ENCODE data around the gene TBC1D7. TPM values are rescaled to one million over a fixed set of nuclear protein-coding genes. Genes with fewer than 3 reads are reported as not detected.

TBC1D7 gene
- polyA plus RNA-seq, 1 of the 3 experiments (the other 2 are of a cell fraction): 25.2 TPM

DNA sequence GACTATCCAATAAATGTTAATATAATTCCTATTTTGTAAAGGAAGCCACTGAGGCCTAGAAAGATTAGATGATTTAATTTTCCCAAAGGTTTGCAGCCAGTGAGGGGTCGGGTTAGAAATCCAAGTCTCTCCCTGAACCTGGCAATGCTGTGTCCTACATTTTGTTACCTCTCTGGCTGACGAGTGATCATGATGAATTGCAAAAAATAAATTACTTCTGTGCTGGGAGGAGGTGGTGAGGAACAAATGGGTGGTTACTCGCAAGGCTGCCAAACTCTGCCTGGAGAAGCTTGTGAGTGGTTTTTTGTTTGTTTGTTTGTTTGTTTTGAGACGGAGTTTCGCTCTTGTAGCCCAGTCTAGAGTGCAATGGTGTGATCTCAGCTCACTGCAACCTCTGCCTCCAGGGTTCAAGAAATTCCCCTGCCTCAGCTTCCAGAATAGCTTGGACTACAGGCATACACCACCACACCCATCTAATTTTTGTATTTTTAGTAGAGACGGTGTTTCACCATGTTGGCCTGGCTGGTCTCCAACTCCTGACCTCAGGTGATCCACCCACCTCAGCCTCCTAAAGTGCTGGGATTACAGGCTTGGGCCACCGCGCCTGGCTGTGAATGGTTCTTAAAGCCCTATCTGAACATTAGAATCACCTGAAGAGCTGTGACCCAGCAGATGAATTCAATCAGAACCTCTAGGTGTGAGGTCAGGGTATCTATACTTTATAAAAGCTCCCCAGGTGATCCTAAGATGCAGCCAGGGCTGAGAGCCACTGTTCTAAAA lies 20.2 kb upstream of the TBC1D7 start:
- H3K4me1 ChIP-seq (ENCODE audit: control insufficient read depth in 1 of 2, insufficient read depth in 2 of 2, low read depth in 1 of 2, low read length in 1 of 2): no peaks in the 10 kb centered on the region
- TF ChIP-seq ELF1 (IDR thresholded peaks at IDR 0.05) (no peak), FOSL2 (IDR thresholded peaks at IDR 0.05; ENCODE audit: borderline replicate concordance, low read depth) (no peak), POLR2AphosphoS5 (IDR thresholded peaks at IDR 0.05; ENCODE audit: low read depth, low read length) (no peak), JUND (IDR thresholded peaks at IDR 0.05) (no peak), EZH2phosphoT487 (IDR thresholded peaks at IDR 0.05; ENCODE audit: borderline replicate concordance, low read depth) (no peak), TAF1 (IDR thresholded peaks at IDR 0.05; ENCODE audit: borderline replicate concordance, low read depth, low read length) (no peak), TEAD4 (IDR thresholded peaks at IDR 0.05; ENCODE audit: borderline replicate concordance, insufficient read depth) (no peak), MXI1 (IDR thresholded peaks at IDR 0.05; ENCODE audit: low read depth, low read length) (no peak), FOXM1 (IDR thresholded peaks at IDR 0.05; ENCODE audit: low read depth) (no peak)
- TF ChIP-seq, protein P1, sequence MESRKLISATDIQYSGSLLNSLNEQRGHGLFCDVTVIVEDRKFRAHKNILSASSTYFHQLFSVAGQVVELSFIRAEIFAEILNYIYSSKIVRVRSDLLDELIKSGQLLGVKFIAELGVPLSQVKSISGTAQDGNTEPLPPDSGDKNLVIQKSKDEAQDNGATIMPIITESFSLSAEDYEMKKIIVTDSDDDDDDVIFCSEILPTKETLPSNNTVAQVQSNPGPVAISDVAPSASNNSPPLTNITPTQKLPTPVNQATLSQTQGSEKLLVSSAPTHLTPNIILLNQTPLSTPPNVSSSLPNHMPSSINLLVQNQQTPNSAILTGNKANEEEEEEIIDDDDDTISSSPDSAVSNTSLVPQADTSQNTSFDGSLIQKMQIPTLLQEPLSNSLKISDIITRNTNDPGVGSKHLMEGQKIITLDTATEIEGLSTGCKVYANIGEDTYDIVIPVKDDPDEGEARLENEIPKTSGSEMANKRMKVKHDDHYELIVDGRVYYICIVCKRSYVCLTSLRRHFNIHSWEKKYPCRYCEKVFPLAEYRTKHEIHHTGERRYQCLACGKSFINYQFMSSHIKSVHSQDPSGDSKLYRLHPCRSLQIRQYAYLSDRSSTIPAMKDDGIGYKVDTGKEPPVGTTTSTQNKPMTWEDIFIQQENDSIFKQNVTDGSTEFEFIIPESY (IDR thresholded peaks at IDR 0.05; ENCODE audit: borderline replicate concordance, low read depth): no peak
- TF ChIP-seq, protein P2, sequence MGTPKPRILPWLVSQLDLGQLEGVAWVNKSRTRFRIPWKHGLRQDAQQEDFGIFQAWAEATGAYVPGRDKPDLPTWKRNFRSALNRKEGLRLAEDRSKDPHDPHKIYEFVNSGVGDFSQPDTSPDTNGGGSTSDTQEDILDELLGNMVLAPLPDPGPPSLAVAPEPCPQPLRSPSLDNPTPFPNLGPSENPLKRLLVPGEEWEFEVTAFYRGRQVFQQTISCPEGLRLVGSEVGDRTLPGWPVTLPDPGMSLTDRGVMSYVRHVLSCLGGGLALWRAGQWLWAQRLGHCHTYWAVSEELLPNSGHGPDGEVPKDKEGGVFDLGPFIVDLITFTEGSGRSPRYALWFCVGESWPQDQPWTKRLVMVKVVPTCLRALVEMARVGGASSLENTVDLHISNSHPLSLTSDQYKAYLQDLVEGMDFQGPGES (IDR thresholded peaks at IDR 0.05; ENCODE audit: low read depth, low read length): no peak
- TF ChIP-seq, protein P3, sequence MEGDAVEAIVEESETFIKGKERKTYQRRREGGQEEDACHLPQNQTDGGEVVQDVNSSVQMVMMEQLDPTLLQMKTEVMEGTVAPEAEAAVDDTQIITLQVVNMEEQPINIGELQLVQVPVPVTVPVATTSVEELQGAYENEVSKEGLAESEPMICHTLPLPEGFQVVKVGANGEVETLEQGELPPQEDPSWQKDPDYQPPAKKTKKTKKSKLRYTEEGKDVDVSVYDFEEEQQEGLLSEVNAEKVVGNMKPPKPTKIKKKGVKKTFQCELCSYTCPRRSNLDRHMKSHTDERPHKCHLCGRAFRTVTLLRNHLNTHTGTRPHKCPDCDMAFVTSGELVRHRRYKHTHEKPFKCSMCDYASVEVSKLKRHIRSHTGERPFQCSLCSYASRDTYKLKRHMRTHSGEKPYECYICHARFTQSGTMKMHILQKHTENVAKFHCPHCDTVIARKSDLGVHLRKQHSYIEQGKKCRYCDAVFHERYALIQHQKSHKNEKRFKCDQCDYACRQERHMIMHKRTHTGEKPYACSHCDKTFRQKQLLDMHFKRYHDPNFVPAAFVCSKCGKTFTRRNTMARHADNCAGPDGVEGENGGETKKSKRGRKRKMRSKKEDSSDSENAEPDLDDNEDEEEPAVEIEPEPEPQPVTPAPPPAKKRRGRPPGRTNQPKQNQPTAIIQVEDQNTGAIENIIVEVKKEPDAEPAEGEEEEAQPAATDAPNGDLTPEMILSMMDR (IDR thresholded peaks at IDR 0.05): no peak
- H3K27me3 ChIP-seq (ENCODE audit: insufficient read depth): no peaks in the 10 kb centered on the region
- no peak overlapping the region for H3K4me2 ChIP-seq
- CTCF ChIA-PET: interaction anchor here (1.2 to 1.4 kb wide), 2 partner anchors 27 to 267 kb away, joined by 3 read pairs; partner anchors contain the start of gene NOL7
- H3K9me3 ChIP-seq: no peaks in the 10 kb centered on the region
- no peaks in the 10 kb centered on the region for H3K9me2 ChIP-seq
- no peaks in the 10 kb centered on the region for H4K20me1 ChIP-seq (ENCODE audit: insufficient read depth)
- no peak for DNase-seq
- no peak overlapping the region for H3K9ac ChIP-seq
- no peaks in the 10 kb centered on the region for H3K79me2 ChIP-seq (ENCODE audit: insufficient read depth)
- H3K27ac ChIP-seq (ENCODE audit: low read depth in 2 of 2, low read length in 1 of 2): no peak overlapping the region
- WGBS (ENCODE audit: low lambda C conversion rate): 84% methylated on average over 8 of the region's 8 CpGs
- POLR2A ChIA-PET: no interaction called here
- no peak overlapping the region for H3K4me3 ChIP-seq (ENCODE audit: low read depth in 2 of 2, low read length in 1 of 2)
- no peak overlapping the region for H2AFZ ChIP-seq (ENCODE audit: low read depth)
- H3F3A ChIP-seq (replicated peaks; ENCODE audit: insufficient read depth): no peaks in the 10 kb centered on the region
- H3K36me3 ChIP-seq (replicated peaks in 1 of 2; ENCODE audit: control insufficient read depth in 1 of 2, insufficient read depth in 2 of 2, low read length in 1 of 2): no peaks in the 10 kb centered on the region

Measured in SK-N-SH (cell line).